Omental fat pad (tissue), 4 donors: ENCODE results near the gene ACP3. TPM values are rescaled to one million over a fixed set of nuclear protein-coding genes. Genes with fewer than 3 reads are reported as not detected.
"Not testable (repeated sequence)": the region's sequence is repeated elsewhere in the genome, so short reads cannot be mapped to it uniquely, and the experiment has no call there.

ENCODE experiments used
- ATAC-seq: fragments of 150-250 bp; one replicate; pipeline ENCODE4 v1.9.1; 2016; ENCODE audit warnings: mild to moderate bottlenecking, moderate library complexity; ENCODE audit not compliant: low FRiP score
- DNase-seq: peaks from one replicate; pipeline ENCODE4 v3.0.0-alpha.2; 2019; ENCODE audit warnings: low spot score
- total RNA-seq, 4 donors: library from RNA; depleted of rRNA; stranded (reverse); fragments of >200 nt; gene quantifications; one replicate each; pipeline ENCODE4 v1.1.0, GENCODE V29; 2016
- TF ChIP-seq, protein P1 (sequence below), 3 donors: fragments of 450-650 bp; IDR thresholded peaks; one replicate each; pipeline ENCODE4 v1.5.1; 2016 to 2017; ENCODE audit warnings: antibody characterized with exemption in 3 of 3, mild to moderate bottlenecking in 3 of 3, moderate library complexity in 2 of 3

Gene ACP3
- total RNA-seq, 4 donors from 2014 or later, result 2.0 to 4.6 (median 4.2) TPM

DNA sequence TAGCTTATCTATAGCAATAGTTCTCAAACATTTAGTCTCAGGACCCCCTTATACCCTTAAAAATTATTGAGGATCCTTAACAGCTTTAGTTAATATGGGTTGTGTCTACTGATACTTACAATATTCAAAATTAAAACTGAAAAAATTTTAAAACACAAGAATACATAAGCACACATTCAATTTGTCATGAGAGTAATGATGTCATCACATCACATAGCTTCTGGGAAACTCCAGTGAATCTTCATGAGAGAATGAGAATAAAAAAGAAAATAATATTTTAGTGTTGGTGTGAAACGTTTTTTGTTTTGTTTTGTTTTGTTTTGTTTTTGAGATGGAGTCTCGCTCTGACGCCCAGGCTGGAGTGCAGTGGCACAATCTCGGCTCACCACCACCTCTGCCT, 25.2 kb upstream of the ACP3 start:
- DNase-seq (no peak), ATAC-seq (no peak)
- TF ChIP-seq, protein P1, sequence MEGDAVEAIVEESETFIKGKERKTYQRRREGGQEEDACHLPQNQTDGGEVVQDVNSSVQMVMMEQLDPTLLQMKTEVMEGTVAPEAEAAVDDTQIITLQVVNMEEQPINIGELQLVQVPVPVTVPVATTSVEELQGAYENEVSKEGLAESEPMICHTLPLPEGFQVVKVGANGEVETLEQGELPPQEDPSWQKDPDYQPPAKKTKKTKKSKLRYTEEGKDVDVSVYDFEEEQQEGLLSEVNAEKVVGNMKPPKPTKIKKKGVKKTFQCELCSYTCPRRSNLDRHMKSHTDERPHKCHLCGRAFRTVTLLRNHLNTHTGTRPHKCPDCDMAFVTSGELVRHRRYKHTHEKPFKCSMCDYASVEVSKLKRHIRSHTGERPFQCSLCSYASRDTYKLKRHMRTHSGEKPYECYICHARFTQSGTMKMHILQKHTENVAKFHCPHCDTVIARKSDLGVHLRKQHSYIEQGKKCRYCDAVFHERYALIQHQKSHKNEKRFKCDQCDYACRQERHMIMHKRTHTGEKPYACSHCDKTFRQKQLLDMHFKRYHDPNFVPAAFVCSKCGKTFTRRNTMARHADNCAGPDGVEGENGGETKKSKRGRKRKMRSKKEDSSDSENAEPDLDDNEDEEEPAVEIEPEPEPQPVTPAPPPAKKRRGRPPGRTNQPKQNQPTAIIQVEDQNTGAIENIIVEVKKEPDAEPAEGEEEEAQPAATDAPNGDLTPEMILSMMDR (IDR thresholded peaks at IDR 0.05), result no peak

DNA sequence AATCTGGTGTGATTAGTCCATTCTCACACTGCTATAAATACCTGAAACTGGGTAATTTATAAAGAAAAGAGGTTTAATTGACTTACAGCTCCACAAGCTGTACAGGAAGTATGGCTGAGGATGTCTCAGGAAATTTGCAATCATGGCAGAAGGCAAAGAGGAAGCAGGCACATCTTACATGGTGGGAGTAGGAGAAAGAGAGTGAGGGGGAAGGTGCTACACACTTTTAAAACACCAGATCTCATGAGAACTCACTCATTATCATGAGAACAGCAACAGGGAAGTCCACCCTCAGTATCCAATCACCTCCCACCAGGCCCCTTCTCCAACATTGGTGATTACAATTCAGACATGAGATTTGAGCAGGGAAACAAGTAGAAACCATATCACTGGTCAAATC, 24.0 kb upstream of the ACP3 start:
- DNase-seq, result no peak
- ATAC-seq, result no peak
- TF ChIP-seq, protein P1 (IDR thresholded peaks at IDR 0.05), result no peak

DNA sequence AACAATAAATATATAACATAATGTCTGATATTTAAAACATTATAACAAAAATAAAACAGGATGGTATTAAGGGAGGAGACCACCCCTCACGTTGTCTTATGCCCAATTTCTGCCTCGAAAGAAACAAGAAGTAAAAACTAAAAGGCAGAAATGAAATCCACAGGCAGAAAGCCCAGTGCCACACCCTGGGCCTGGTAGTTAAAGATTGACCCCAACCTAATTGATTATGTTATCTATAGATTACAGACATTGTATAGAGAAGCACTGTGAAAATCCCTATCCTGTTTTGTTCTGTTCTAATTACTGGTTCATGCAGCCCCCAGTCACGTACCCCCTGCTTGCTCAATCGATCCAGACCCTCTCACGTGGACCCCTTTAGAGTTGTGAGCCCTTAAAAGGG, 22.3 kb upstream of the ACP3 start:
- TF ChIP-seq, protein P1 (IDR thresholded peaks at IDR 0.05), result no peak
- ATAC-seq (no peak), DNase-seq (no peak)

DNA sequence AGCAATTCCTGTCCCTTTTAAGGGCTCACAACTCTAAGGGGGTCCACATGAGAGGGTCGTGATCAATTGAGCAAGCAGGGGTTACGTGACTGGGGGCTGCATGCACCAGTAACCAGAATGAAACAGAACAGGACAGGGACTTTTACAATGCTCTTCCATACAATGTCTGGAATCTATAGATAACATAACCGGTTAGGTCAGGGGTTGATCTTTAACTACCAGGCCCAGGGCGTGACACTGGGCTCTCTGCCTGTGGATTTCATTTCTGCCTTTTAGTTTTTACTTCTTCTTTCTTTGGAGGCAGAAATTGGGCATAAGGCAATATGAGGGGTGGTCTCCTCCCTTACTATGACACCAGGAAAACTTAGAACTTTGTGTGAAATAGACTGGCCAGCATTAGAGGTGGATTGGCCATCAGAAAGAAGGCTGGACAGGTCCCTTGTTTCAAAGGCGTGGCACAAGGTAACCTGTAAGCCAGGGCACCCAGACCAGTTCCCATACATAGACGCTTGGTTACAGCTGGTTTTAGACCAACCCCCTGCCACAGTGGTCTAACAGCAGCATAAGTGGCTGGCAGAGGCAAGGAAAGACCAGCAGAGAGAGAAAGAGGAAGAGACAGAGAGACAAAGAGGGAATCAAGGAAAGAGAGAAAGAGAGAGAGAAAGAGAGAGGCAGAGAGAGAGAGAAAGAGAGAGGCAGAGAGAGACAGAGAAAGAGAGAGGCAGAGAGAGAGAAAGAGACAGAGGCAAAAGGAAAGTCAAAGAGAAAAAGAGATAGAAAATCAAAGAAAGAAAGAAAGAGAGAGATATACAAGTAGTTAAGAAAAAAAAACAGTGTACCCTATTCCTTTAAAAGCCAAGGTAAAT, 13.6 kb upstream of the ACP3 start:
- ATAC-seq, result not testable (repeated sequence)

DNA sequence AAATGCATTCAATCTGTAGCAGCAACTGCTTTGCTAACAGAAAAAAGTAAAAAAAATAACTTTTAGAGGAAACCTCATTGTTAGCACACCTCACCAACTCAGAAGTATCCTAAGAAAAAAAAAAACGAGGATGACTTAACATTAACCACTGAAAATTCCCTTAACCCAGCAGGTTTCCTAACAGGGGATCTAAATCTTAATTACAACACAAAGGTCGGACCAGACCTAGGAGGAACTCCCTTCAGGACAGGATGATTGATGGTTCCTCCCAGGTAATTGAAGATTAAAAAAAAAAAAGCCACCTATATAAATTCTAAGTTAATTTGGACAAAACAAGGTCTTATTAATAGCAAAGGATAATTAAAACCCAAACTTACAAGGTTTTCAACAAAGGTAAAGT, 12.9 kb upstream of the ACP3 start:
- not testable (repeated sequence) for DNase-seq, ATAC-seq

More for the DNA sequence above, 13.6 kb upstream of the ACP3 start:
- DNase-seq, result not testable (repeated sequence)

DNA sequence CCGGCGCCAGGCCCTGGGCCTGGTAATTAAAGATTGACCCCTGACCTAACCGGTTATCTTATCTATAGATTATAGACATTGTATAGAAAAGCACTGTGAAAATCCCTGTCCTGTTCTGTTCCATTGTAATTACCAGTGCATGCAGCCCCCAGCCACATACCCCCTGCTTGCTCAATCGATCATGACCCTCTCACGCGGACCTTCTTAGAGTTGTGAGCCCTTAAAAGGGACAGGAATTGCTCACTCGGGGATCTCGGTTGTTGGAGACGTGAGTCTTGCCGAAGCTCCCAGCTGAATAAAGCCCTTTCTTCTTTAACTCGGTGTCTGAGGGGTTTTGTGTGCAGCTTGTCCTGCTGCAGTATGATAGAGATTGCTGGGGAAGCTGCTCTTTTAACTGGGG, 7.2 kb upstream of the ACP3 start:
- not testable (repeated sequence) for DNase-seq, ATAC-seq

DNA sequence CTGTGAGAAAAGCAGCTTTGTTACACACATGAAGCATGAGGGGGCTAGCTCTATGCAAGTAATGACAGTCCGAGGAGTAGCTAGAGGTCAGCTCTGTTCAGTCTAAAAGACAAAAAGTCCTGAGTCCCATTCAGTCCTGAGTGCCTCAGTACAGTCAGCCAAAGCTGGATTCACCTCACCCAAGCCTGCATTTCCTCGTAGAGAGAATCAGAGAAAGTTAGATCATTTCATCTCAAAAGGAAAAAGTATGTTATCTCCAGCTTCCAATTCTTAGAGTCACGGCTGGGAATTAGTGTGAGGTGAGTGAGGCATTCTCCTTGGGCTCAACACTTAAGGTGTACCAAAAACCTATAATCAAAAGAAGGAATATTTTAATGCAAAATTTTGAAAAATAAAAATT, 5.9 kb upstream of the ACP3 start:
- ATAC-seq, result no peak
- TF ChIP-seq, protein P1 (IDR thresholded peaks at IDR 0.05), result no peak

DNA sequence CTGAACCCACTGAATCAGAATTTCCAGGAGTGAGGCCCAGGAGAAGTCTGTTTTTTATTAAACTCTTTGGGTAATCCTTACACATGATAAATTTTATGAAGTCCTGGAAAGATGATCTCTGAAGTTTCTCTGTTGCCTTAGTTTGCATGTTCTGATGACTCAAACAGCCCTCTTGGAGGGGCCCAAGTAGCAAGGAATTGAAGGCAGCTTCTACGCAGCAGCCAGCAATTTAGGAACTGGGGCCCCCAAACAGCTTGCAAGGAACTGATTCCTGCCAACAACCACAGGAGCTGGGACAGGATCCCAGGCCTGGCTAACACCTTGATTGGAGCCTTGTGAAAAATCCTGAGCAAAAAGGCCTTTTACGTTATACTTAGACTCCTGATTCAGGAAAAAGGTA, 5.4 kb upstream of the ACP3 start:
- DNase-seq, result no peak
- TF ChIP-seq, protein P1 (IDR thresholded peaks at IDR 0.05), result no peak
- no peak for ATAC-seq

More for the DNA sequence above, 5.9 kb upstream of the ACP3 start:
- DNase-seq, result no peak
